SW480 (cell line): Measurements from ENCODE around the gene TRIM14.
"Not testable (repeated sequence)": the region's sequence is repeated elsewhere in the genome, so short reads cannot be mapped to it uniquely, and the experiment has no call there.

ENCODE experiments used
- DNase-seq: peaks from one replicate; pipeline ENCODE4 v3.0.0-alpha.2; 2016; ENCODE audit warnings: low spot score

Gene TRIM14

DNA sequence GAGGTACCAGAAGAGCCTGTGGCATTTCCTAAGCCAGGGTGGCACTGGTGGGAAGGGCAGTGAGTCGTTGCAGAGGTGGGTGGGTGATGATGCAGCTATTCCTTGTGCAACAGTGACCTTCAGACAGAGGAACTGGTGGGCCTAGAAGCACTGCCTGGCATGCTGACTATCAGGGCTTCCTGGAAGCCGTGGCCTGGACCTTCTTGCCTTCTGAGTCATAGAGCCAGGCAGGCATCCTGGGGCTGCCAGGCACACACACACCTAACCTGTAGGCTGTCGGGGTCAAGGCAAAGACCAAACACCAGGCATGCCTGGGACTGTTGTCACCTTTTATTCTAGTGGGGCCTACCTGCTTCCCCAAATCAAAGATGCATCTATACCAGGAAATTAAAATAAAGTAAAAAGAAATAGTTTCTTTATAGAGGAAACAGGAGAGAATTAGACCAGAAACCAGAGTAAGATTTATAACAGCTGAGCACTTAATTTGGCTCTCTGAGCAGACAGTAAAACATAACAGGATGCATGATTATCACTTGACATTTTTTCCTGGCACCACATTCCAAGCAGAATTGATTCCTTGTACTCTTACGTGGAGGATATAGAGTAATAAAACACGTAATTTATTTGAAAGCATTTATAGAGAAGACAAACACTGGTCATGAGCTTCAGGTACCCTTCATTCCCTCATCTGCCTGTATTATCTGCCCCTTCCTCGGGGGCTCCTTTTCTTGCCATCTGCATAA, 37.4 kb downstream of the TRIM14 start:
- DNase-seq: no peak

DNA sequence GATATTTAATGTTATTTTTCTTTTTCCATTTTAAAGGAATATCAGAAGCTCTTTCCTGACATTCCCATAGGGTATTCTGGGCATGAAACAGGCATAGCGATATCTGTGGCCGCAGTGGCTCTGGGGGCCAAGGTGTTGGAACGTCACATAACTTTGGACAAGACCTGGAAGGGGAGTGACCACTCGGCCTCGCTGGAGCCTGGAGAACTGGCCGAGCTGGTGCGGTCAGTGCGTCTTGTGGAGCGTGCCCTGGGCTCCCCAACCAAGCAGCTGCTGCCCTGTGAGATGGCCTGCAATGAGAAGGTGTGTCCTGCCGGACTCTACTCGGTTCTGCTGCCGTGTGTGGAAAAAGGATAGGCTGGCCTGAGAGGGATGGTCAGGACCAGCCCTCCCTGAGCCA, 38.2 kb downstream of the TRIM14 start:
- no peak for DNase-seq

- no peak for DNase-seq
Measured at GRCh38 chr9:98080326-98080725, 38.7 kb downstream of the TRIM14 start.

DNA sequence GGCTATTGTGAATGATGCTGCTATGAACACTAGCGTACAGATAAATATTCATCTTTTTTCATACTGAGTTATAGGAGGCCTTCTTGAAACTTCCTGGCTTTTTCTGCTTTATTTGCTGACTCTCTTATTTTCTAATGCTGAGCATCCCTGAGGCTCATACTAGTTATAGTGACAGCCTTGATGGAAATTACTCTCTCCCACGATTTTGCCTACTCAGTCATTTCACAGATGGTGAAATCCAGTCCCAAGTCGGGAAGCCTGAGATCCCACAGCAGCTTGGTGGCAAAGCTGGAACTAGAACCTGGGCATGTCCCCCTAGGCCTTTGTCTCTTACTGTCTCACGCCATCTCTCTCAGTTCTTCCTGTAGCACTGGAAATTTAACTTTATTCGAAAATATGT, 40.1 kb downstream of the TRIM14 start:
- DNase-seq: no peak

GRCh38 chr9:98076514-98076890, 42.5 kb downstream of the TRIM14 start:
- DNase-seq: not testable (repeated sequence)

- DNase-seq: no peak
Measured at GRCh38 chr9:98075332-98075805, 43.7 kb downstream of the TRIM14 start.

DNA sequence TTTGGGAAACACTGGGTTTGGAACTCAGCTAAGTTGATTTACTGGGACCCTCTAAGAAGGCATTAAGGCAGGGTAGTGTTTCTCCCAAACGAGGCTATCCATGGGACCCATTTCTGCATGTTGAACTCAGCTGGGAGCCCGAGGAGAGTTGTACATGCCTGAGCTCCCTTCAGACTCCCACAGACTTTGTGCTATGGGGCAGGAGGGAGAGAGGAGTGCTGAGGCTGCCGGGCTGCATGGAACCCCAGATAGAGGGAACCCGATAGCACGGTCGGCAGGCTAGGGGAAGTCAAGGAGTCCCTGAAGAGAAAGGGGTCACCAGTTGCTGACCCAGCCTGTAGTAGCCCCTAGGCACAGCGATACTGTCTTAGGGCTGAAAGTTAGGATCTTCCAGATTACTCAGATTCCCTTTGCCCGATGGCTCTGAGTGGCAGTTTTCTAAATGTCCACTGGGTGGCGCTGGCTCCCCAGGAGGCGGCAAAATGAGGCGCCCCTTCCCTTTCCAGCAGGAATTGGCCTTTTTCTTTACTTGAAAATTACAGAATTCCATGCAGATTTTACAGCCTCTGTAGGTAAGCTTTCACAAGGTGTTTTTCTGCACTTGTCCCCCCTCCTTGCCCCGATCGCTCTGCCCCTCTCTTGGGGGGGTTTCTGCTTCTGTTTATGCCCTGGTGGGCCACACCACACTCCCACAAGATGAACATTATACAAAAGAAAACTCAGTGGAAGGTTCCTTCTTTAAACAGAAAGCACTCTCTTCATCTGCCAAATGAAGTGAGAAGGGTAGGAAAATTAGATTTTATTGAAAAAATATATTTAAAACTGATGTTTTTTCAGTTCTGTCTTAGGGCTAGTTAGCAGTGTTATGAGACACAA, 44.7 kb downstream of the TRIM14 start:
- peak; percentile 23 for DNase-seq

DNA sequence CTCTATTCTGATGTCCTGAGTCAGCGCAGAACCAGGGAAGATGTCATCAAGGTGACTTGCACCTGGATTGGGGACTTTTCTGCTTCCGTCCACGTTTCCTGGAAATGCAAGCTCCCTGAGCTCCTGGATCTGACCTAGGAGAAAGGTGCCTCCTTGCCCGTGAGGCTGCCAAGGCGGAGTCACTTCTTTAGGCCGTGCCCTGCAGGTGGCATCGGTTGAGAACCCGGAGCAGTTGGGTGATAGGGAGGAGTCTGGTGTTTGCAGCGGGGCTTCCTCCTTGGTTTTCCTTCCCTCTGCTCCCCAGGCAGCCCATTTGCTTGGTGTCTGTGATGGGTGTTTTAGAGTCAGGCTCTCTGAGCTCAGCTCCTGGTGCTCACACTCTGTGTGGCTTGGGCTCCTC, 47.3 kb downstream of the TRIM14 start:
- DNase-seq: no peak

GRCh38 chr9:98070704-98071103, 48.3 kb downstream of the TRIM14 start:
- DNase-seq: no peak

- DNase-seq: no peak
Measured at GRCh38 chr9:98069551-98069950, 49.5 kb downstream of the TRIM14 start.

- DNase-seq: no peak
Measured at GRCh38 chr9:98067184-98067583, 51.8 kb downstream of the TRIM14 start.

GRCh38 chr9:98066235-98066634, 52.8 kb downstream of the TRIM14 start:
- DNase-seq: no peak

DNA sequence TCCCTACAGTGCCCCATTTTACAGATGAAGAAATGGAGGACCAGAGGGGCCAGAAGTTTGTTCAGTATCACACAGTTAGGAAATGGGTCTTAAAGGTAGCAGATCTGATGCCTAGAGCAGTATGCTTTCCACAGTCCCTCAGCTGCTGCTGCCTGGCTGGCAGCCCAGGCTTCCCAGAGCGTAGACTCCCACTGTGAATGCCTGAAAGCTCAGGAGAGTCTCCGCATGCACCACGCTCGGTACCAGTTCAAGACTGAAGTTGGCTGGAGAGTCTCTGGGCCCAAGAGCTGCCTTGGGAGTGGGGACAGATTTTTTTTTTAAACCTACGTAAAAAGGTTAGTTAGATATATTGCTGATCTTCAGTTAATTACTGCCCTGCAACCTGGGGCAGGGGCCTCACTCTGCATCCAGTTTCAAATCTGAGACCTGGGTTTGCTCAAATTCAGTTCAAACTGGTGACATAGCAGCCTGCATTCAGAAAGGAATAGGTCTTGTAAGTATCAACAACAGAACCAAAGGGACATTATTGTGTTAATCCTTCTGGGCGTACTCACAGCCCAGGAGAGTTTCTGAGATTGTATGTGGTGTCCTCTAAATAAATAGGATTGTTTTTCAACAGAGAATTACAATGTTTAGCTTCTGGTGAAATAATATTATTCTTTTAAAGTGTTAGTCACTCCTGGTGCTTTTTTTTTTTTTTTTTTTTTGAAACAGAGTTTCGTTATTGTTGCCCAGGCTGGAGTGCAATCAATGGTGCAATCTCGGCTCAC, 54.2 kb downstream of the TRIM14 start:
- no peak for DNase-seq

GRCh38 chr9:98062161-98062560, 56.9 kb downstream of the TRIM14 start:
- DNase-seq: no peak

DNA sequence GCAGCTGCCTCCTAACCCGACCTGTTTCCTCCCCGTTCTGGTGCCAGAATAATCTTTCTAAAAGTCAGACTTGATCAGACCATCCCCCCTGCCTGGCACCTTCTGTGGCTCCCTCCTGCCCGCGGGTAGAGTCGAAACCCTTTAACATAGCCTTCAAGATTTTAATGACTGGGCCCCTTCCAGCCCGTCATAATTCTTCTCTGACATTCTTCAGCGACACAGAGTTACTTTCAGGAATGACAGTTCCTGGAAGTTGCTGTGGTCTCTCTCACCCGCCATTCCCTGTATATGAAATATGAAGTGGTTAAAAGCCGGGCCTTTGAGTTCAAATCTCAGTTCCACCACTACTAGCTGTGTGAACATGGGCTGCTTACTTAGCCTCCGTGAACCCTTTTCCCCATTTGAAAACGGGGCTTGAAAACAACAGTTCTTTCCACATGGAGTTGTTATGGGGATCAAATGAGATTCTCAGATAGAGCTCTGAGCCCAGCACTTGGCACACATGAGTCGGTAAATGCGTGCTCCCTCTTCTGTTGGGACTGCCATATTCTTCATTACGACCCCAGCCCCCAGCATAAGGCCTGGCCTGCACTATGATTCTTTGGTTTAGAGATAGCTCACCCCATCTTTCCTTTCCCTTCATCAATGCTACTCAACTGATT, 61.8 kb downstream of the TRIM14 start:
- peak; percentile 31 for DNase-seq

GRCh38 chr9:98056269-98057137, 62.5 kb downstream of the TRIM14 start, which contains the start of gene NANS:
Gene NANS (plus strand): TSS chr9:98056732. CDS start chr9:98056809, 77 bp downstream.
- DNase-seq: peak; percentile 93

GRCh38 chr9:98054376-98054951, 64.6 kb downstream of the TRIM14 start:
- no peak for DNase-seq

DNA sequence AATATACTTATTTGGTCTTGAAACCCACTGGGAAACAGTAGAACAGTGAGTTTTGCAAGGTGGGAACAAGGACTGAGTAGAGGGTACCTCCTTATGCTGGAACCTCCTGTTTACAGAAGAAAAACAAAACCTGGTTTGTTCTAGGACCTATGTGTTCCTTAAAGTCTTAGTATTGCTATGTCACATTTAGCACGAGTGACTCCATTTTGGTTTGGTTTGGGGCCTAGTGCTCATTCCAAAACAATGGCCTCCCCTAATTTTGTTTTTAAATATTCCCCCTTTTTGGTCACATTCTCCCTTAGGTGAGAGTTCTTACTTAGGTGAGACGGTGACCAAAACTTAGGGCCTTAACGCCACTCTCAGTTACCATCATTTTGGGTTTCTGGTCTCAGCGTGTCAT, 68.7 kb downstream of the TRIM14 start:
- no peak for DNase-seq

- DNase-seq: no peak
Measured at GRCh38 chr9:98049288-98050072, 69.5 kb downstream of the TRIM14 start.

DNA sequence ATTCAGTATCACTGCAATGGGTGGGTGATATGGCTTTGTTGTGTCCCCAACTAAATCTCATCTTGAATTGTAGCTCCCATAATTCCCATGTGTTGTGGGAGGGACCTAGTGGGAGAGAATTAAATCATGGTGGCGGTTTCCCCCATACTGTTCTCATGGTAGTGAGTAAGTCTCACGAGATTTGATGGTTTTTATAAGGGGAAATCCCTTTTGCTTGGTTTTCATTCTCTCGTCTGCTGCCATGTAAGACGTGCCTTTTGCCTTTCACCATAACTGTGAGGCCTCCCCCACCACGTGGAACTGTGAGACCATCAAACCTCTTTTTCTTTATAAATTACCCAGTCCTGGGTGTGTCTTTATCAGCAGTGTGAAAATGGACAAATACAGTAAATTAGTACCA, 72.0 kb downstream of the TRIM14 start:
- no peak for DNase-seq
